ENCODE data around the gene CAMP.
"Not testable (repeated sequence)": the region's sequence is repeated elsewhere in the genome, so short reads cannot be mapped to it uniquely, and the experiment has no call there.

The CAMP gene

DNA sequence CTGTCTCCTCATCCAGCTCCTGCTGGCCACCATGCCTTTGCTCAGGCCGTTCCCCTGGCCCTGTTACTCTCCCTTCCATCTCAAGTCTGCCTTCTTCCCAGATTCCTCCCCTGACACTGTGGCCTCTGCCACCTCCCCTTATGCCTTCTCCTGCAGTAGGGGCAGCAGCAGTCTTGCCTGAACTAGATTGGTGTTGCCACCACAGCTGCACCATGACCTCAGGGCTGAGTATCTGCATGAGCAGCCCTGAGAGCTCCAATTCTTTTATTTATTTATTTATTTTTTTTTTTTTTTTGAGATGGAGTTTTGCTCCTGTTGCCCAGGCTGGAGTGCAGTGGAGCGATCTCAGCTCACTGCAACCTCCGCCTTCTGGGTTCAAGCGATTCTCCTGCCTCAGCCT is 13.8 kb upstream of the CAMP start:
- no peak for ATAC-seq
- TF ChIP-seq RARB (CRISPR knock-in tag; IDR thresholded peaks at IDR 0.05) (no peak), ZNF565 (CRISPR knock-in tag; conservative IDR thresholded peaks at IDR 0.05; ENCODE audit: low read depth) (no peak), ZFP3 (CRISPR knock-in tag; IDR thresholded peaks at IDR 0.05) (no peak), TSHZ2 (CRISPR knock-in tag; IDR thresholded peaks at IDR 0.05) (no peak), ESRRG (CRISPR knock-in tag; IDR thresholded peaks at IDR 0.05) (no peak), CREB5 (CRISPR knock-in tag; IDR thresholded peaks at IDR 0.05; ENCODE audit: low read depth) (no peak), OSR1 (CRISPR knock-in tag; IDR thresholded peaks at IDR 0.05) (no peak)

DNA sequence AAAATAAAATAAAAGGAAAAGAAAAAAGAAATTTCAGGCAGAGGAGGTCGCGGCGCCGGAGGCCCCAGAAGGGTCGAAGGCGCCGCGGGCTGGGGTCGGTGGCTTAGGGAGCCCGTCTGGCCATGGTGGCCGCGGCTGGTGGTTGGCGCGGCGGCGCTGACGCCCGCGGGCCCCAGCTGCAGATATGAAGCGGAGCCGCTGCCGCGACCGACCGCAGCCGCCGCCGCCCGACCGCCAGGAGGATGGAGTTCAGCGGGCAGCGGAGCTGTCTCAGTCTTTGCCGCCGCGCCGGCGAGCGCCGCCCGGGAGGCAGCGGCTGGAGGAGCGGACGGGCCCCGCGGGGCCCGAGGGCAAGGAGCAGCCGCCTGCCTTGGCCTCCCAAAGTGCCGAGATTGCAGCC is 12.8 kb upstream of the CAMP start:
- not testable (repeated sequence) for ATAC-seq

DNA sequence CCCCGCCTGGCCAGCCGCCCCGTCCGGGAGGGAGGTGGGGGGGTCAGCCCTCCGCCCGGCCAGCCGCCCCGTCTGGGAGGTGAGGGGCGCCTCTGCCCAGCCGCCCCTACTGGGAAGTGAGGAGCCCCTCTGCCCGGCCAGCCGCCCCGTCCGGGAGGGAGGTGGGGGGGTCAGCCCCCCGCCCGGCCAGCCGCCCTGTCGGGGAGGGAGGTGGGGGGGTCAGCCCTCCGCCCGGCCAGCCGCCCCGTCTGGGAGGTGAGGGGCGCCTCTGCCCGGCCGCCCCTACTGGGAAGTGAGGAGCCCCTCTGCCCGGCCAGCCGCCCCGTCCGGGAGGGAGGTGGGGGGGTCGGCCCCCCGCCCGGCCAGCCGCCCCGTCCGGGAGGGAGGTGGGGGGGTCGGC is 11.5 kb upstream of the CAMP start:
- not testable (repeated sequence) for ATAC-seq

DNA sequence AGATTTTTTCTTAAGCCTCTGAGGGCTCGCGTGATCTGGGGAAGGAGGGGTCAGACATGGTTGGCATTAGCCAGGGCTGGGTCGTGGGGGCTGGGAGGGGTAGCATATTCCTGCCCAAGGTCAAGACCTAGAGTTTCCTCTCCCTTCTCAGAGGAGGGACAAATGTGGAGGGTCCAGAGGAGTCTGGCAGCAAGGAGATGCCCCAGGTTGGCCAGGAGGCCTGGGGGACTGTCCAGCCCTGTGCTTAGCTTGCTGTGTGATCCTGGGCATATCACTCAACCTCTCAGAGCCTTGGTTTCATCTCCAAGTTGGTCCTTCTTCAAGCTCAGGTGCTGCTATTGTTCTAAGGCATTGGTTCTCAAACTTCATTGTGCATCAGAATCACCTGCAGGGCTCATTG is 9.1 kb upstream of the CAMP start:
- ATAC-seq = no peak
- TF ChIP-seq ESRRG (CRISPR knock-in tag; IDR thresholded peaks at IDR 0.05) (no peak), ZFP30 (CRISPR knock-in tag; IDR thresholded peaks at IDR 0.05) (no peak), OSR1 (CRISPR knock-in tag; IDR thresholded peaks at IDR 0.05) (no peak), PATZ1 (CRISPR knock-in tag; IDR thresholded peaks at IDR 0.05; ENCODE audit: borderline replicate concordance) (no peak), CREB5 (CRISPR knock-in tag; IDR thresholded peaks at IDR 0.05; ENCODE audit: low read depth) (no peak), RARB (CRISPR knock-in tag; IDR thresholded peaks at IDR 0.05) (no peak), ZFP3 (CRISPR knock-in tag; IDR thresholded peaks at IDR 0.05) (no peak), ARNTL (CRISPR knock-in tag; IDR thresholded peaks at IDR 0.05; ENCODE audit: borderline replicate concordance, low read depth) (no peak), TCF4 (CRISPR knock-in tag; IDR thresholded peaks at IDR 0.05; ENCODE audit: borderline replicate concordance) (no peak), ZNF565 (CRISPR knock-in tag; conservative IDR thresholded peaks at IDR 0.05; ENCODE audit: low read depth) (no peak), TOX (CRISPR knock-in tag; IDR thresholded peaks at IDR 0.05; ENCODE audit: borderline replicate concordance) (no peak), CSRNP3 (CRISPR knock-in tag; IDR thresholded peaks at IDR 0.05) (no peak), ISL1 (CRISPR knock-in tag; IDR thresholded peaks at IDR 0.05) (no peak), PPARA (CRISPR knock-in tag; IDR thresholded peaks at IDR 0.05; ENCODE audit: borderline replicate concordance) (no peak), BACH2 (CRISPR knock-in tag; IDR thresholded peaks at IDR 0.05; ENCODE audit: borderline replicate concordance) (no peak), SNAI2 (CRISPR knock-in tag; IDR thresholded peaks at IDR 0.05) (no peak), ZNF8 (CRISPR knock-in tag; IDR thresholded peaks at IDR 0.05) (no peak), ZC3H10 (CRISPR knock-in tag; IDR thresholded peaks at IDR 0.05) (no peak), CSDC2 (CRISPR knock-in tag; IDR thresholded peaks at IDR 0.05) (no peak), TSHZ2 (CRISPR knock-in tag; IDR thresholded peaks at IDR 0.05) (no peak)
